B cell (primary cell): ENCODE measurements around the gene IL22RA1. TPM values are rescaled to one million over a fixed set of nuclear protein-coding genes. Genes with fewer than 3 reads are reported as not detected.

ENCODE experiments used
- ATAC-seq: fragments of 200-7000 bp; cut with Tn5 transposase; one replicate; pipeline ENCODE4 v1.10.0; 2021; ENCODE audit warnings: low read depth, mild to moderate bottlenecking, moderate number of reproducible peaks, moderate library complexity
- CTCF ChIA-PET: fragments of 350-600 bp; sonication (Branson Sonifier 250); formaldehyde crosslinking; loops from one replicate; lab custom pipeline; 2021; ENCODE audit warnings: antibody characterized with exemption, inconsistent platforms; lab: Charles Lee
- POLR2A ChIA-PET: fragments of 350-600 bp; sonication (Branson Sonifier 250); formaldehyde crosslinking; loops from one replicate; lab custom pipeline; 2021; ENCODE audit warnings: antibody characterized with exemption; lab: Charles Lee
- DNase-seq: peaks from one replicate; pipeline ENCODE4 v3.0.0; 2013
- H2AFZ ChIP-seq: 2 replicates; pipeline ENCODE4 v1.6.1; 2012; ENCODE audit warnings: mild to moderate bottlenecking, low read depth, low read length; ENCODE audit not compliant: insufficient read depth, poor library complexity, severe bottlenecking
- H3K27ac ChIP-seq, 2 donors: 1 replicate in 1 of 2; 2 replicates in 1 of 2; pipeline ENCODE4 v1.5.1; 2012 to 2013; ENCODE audit warnings: low read length in 2 of 2, mild to moderate bottlenecking in 2 of 2, moderate library complexity in 1 of 2
- H3K27me3 ChIP-seq, 4 experiments: fragments of 200-600 bp in 1 of 4; sonication (generic) in 1 of 4; replicated peaks in 1 of 4; 1 replicate in 2 of 4; 2 replicates in 2 of 4; pipeline versions ENCODE4 v1.6.1 to v1.7.0; 2013 to 2016; ENCODE audit warnings: low read length in 3 of 4, mild to moderate bottlenecking in 2 of 4, mixed read lengths in 1 of 4, moderate library complexity in 1 of 4; ENCODE audit not compliant: insufficient read depth in 4 of 4, control insufficient read depth in 3 of 4; ENCODE audit errors: control extremely low read depth in 1 of 4
- H3K36me3 ChIP-seq, 2 experiments: replicated peaks in 1 of 2; 1 replicate in 1 of 2; 2 replicates in 1 of 2; pipeline versions ENCODE4 v1.6.1 to v1.7.1; 2013; ENCODE audit warnings: low read length in 1 of 2; ENCODE audit not compliant: insufficient read depth in 2 of 2, control insufficient read depth in 1 of 2; ENCODE audit errors: control extremely low read depth in 1 of 2, extremely low read depth in 1 of 2
- H3K4me1 ChIP-seq, 2 donors: fragments of 200-600 bp in 1 of 2; sonication (generic) in 1 of 2; 1 replicate in 1 of 2; 2 replicates in 1 of 2; pipeline versions ENCODE4 v1.5.1 to v1.6.1; 2013 to 2017; ENCODE audit warnings: low read length in 2 of 2; ENCODE audit not compliant: control insufficient read depth in 2 of 2, insufficient read depth in 2 of 2
- H3K4me2 ChIP-seq: replicated peaks from 2 replicates; pipeline ENCODE3; 2012; ENCODE audit warnings: mild to moderate bottlenecking, low read depth, low read length; ENCODE audit not compliant: poor library complexity, severe bottlenecking
- H3K4me3 ChIP-seq, 5 experiments: fragments of 200-600 bp in 1 of 5; sonication (generic) in 1 of 5; 1 replicate in 3 of 5; 2 replicates in 2 of 5; pipeline versions ENCODE4 v1.5.1 to v1.7.0; 2011 to 2016; ENCODE audit warnings: low read length in 4 of 5, mild to moderate bottlenecking in 4 of 5, low read depth in 2 of 5, control low read depth in 1 of 5, moderate library complexity in 1 of 5; ENCODE audit not compliant: insufficient read depth in 1 of 5; ENCODE audit errors: control extremely low read depth in 1 of 5, extremely low read depth in 1 of 5
- H3K79me2 ChIP-seq: fragments of 200-600 bp; sonication (generic); one replicate; pipeline ENCODE4 v1.6.0; 2016; ENCODE audit warnings: low read length; ENCODE audit not compliant: control insufficient read depth, insufficient read depth
- H3K9ac ChIP-seq: fragments of 200-600 bp; sonication (generic); 2 replicates; pipeline ENCODE4 v1.6.1; 2017; ENCODE audit warnings: mild to moderate bottlenecking, low read length, moderate library complexity
- H3K9me3 ChIP-seq, 3 donors: one replicate each; pipeline versions ENCODE4 v1.6.1 to v1.7.1; 2013; ENCODE audit warnings: low read length in 2 of 3; ENCODE audit not compliant: control insufficient read depth in 2 of 3, insufficient read depth in 1 of 3; ENCODE audit errors: control extremely low read depth in 1 of 3
- H4K20me1 ChIP-seq: 2 replicates; pipeline ENCODE4 v1.6.0; 2012; ENCODE audit warnings: mild to moderate bottlenecking, low read length; ENCODE audit not compliant: insufficient read depth, control insufficient read depth, poor library complexity, severe bottlenecking
- H3K27ac Mint-ChIP-seq: one replicate; pipeline ENCODE4 v1.8.0; 2021; ENCODE audit warnings: mixed read lengths
- H3K27me3 Mint-ChIP-seq: one replicate; pipeline ENCODE4 v1.8.0; 2021; ENCODE audit warnings: mixed read lengths
- H3K4me1 Mint-ChIP-seq: one replicate; pipeline ENCODE4 v1.8.0; 2021; ENCODE audit warnings: mixed read lengths
- H3K4me3 Mint-ChIP-seq: one replicate; pipeline ENCODE4 v1.8.0; 2021; ENCODE audit warnings: mixed read lengths
- H3K9me3 Mint-ChIP-seq: one replicate; pipeline ENCODE4 v1.8.0; 2022; ENCODE audit warnings: mixed read lengths; ENCODE audit not compliant: insufficient read depth
- CTCF ChIP-seq: fragments of 200-600 bp; IDR thresholded peaks from one replicate; pipeline ENCODE4 v1.8.0; 2022; ENCODE audit warnings: antibody characterized with exemption, mild to moderate bottlenecking
- EZH2 ChIP-seq: IDR thresholded peaks from 2 replicates; pipeline ENCODE4 v1.6.1; 2012; ENCODE audit warnings: borderline replicate concordance, low read depth, mild to moderate bottlenecking, moderate library complexity, low read length; ENCODE audit not compliant: insufficient read depth, poor library complexity, severe bottlenecking
- WGBS: methylation state at CpG from one replicate; pipeline ENCODE4 v1.1.5; 2013; ENCODE audit warnings: missing lambda C conversion rate; ENCODE audit not compliant: insufficient coverage; 5-methylcytosine and 5-hydroxymethylcytosine counted together
- intact Hi-C: fragments of 100-400 bp; cut with micrococcal nuclease; formaldehyde crosslinking; loops from one replicate; pipeline ENCODE4 v1.10.0; 2022
- polyA plus RNA-seq: library from polyadenylated mRNA; depleted of rRNA; stranded (reverse); fragments of >200 nt; gene quantifications from 2 replicates; pipeline ENCODE4 v1.2.3, GENCODE V29; 2012
- total RNA-seq, 2 donors: library from RNA; stranded (reverse); fragments of 120-200 nt in 1 of 2; gene quantifications; 1 replicate in 1 of 2; 2 replicates in 1 of 2; pipeline versions ENCODE4 v1.2.3 to v1.2.4, GENCODE V29; 2013 to 2022

IL22RA1 gene
- total and polyA plus RNA-seq, 2 donors (not counting 1 experiment from before 2014, with no cell fraction given), result 0.10 TPM

GRCh38 chr1:24105368-24106160, 37.4 kb downstream of the IL22RA1 start:
- Mint-ChIP-seq H3K27me3 (no peaks in the 10 kb centered on the region), H3K27ac (no peak overlapping the region), H3K9me3 (no peaks in the 10 kb centered on the region), H3K4me1 (no peaks in the 10 kb centered on the region), H3K4me3 (no peak overlapping the region)
- CTCF ChIA-PET, result no interaction called here
- no peaks in the 10 kb centered on the region for H3K36me3 ChIP-seq
- H3K4me3 ChIP-seq, result no peak overlapping the region
- H3K27ac ChIP-seq, result no peak overlapping the region
- ATAC-seq (no peak), DNase-seq (no peak)
- TF ChIP-seq EZH2 (no peak), CTCF (no peak)
- no peaks in the 10 kb centered on the region for H3K27me3 ChIP-seq
- no peaks in the 10 kb centered on the region for H3K9me3 ChIP-seq
- no peak overlapping the region for H2AFZ ChIP-seq
- H4K20me1 ChIP-seq, result no peaks in the 10 kb centered on the region
- intact Hi-C loops, result no loop called here
- no peak overlapping the region for H3K9ac ChIP-seq
- POLR2A ChIA-PET, result no interaction called here
- no peaks in the 10 kb centered on the region for H3K4me1 ChIP-seq
- H3K4me2 ChIP-seq, result no peak overlapping the region
- H3K79me2 ChIP-seq, result no peaks in the 10 kb centered on the region
- WGBS, result 77% methylated on average over 19 of the region's 19 CpGs

GRCh38 chr1:24104854-24105253, 38.1 kb downstream of the IL22RA1 start:
- CTCF ChIA-PET, result no interaction called here
- no peak for DNase-seq

More at GRCh38 chr1:24104854-24105253, 38.1 kb downstream of the IL22RA1 start:
- H3K4me1 ChIP-seq, result no peaks in the 10 kb centered on the region
- H3K27me3 Mint-ChIP-seq, result no peaks in the 10 kb centered on the region
- no peak for ATAC-seq
- 94% methylated on average over 7 of the region's 7 CpGs for WGBS
- intact Hi-C loops, result no loop called here
- no peaks in the 10 kb centered on the region for H3K27me3 ChIP-seq
- H3K9ac ChIP-seq, result no peak overlapping the region
- H3K27ac Mint-ChIP-seq, result no peak overlapping the region
- POLR2A ChIA-PET, result no interaction called here
- H3K4me3 Mint-ChIP-seq, result no peak overlapping the region
- no peak overlapping the region for H3K4me3 ChIP-seq
- H3K36me3 ChIP-seq, result no peaks in the 10 kb centered on the region
- TF ChIP-seq EZH2, result no peak
- no peak for TF ChIP-seq CTCF
- no peak overlapping the region for H3K4me2 ChIP-seq
- no peak overlapping the region for H2AFZ ChIP-seq
- H3K27ac ChIP-seq, result no peak overlapping the region
- H3K9me3 ChIP-seq, result peaks cover 0 to 4% (median 0%) of the 10 kb centered on the region in 3 donors
- no peaks in the 10 kb centered on the region for H3K79me2 ChIP-seq
- H4K20me1 ChIP-seq, result no peaks in the 10 kb centered on the region
- no peaks in the 10 kb centered on the region for H3K9me3 Mint-ChIP-seq
- H3K4me1 Mint-ChIP-seq, result no peaks in the 10 kb centered on the region
